Uterus (tissue), 2 donors: ENCODE measurements around the gene TRIM33.

Experiments used
- POLR2A ChIP-seq, 2 donors: fragments of 450-650 bp; IDR thresholded peaks; one replicate each; pipeline ENCODE4 v1.6.1; 2016; ENCODE audit warnings: antibody characterized with exemption in 2 of 2, mild to moderate bottlenecking in 1 of 2, moderate library complexity in 1 of 2
- TF ChIP-seq, protein P1 (sequence below), 4 experiments: fragments of 200-600 bp in 2 of 4; fragments of 450-650 bp in 2 of 4; sonication (generic) in 2 of 4; IDR thresholded peaks; one replicate each; pipeline ENCODE4 v1.5.1; 2016 to 2019; ENCODE audit warnings: antibody characterized with exemption in 4 of 4, mild to moderate bottlenecking in 2 of 4, moderate library complexity in 1 of 4

DNA sequence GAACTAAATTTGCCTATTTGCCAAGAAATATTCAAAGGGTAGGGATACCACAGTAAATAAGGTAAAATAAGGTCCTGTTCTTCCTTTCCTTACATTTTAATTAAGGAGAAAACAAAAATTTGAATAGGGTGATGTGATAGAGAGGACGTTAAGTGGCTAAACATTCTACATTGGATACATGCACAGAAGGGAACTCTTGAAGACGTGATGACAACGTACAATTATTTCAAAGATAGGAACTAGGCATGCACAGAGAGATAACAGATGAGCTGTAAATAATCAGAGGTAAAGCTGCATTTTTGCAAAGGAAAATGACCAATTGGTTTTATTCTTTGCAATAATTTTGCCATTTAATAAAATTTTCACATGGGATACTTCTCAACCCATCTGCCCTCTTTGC, 69.7 kb downstream of the TRIM33 start:
- TF ChIP-seq, protein P1, sequence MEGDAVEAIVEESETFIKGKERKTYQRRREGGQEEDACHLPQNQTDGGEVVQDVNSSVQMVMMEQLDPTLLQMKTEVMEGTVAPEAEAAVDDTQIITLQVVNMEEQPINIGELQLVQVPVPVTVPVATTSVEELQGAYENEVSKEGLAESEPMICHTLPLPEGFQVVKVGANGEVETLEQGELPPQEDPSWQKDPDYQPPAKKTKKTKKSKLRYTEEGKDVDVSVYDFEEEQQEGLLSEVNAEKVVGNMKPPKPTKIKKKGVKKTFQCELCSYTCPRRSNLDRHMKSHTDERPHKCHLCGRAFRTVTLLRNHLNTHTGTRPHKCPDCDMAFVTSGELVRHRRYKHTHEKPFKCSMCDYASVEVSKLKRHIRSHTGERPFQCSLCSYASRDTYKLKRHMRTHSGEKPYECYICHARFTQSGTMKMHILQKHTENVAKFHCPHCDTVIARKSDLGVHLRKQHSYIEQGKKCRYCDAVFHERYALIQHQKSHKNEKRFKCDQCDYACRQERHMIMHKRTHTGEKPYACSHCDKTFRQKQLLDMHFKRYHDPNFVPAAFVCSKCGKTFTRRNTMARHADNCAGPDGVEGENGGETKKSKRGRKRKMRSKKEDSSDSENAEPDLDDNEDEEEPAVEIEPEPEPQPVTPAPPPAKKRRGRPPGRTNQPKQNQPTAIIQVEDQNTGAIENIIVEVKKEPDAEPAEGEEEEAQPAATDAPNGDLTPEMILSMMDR (IDR thresholded peaks at IDR 0.05), result no peak
- TF ChIP-seq POLR2A (IDR thresholded peaks at IDR 0.05), result no peak
